H1 (cell line): ENCODE results near the gene PHLPP2. TPM values are rescaled to one million over a fixed set of nuclear protein-coding genes. Genes with fewer than 3 reads are reported as not detected.

ENCODE experiments used
- CBX5 ChIP-seq: fragments of 300-800, 300-1000 bp; sonication (generic); IDR thresholded peaks from 2 replicates; pipeline ENCODE4 v1.7.1; 2016; ENCODE audit warnings: antibody characterized with exemption, low read length, low read depth
- HDAC2 ChIP-seq, 2 experiments: fragments of 300-600 bp in 1 of 2; sonication (generic) in 1 of 2; IDR thresholded peaks; 2 replicates each; pipeline ENCODE4 v1.6.1; 2011 to 2012; ENCODE audit warnings: low read depth in 2 of 2, low read length in 2 of 2, mild to moderate bottlenecking in 2 of 2, moderate library complexity in 2 of 2, borderline replicate concordance in 1 of 2, inconsistent platforms in 1 of 2
- MAFK ChIP-seq: IDR thresholded peaks from 2 replicates; pipeline ENCODE4 v1.6.1; 2012; ENCODE audit warnings: low read depth, mild to moderate bottlenecking, improper control_type of control experiment, low read length
- POU5F1 ChIP-seq: IDR thresholded peaks from 2 replicates; pipeline ENCODE4 v1.6.1; 2011; ENCODE audit warnings: low read depth, mild to moderate bottlenecking, low read length, moderate library complexity
- polyA plus RNA-seq, 7 experiments: library from polyadenylated mRNA; depleted of rRNA in 3 of 7; stranded (reverse) in 5 of 7; unstranded in 2 of 7; fragments of >200 nt in 5 of 7; fragments of 200-250 nt in 2 of 7; gene quantifications; 1 replicate in 5 of 7; 2 replicates in 1 of 7; 4 replicates in 1 of 7; pipeline versions ENCODE4 v1.2.1 to v1.2.3, GENCODE V29; 2011 to 2013; ENCODE audit warnings: missing spikeins in 2 of 7, mixed read lengths in 2 of 7
- total RNA-seq: library from RNA; stranded (reverse); fragmentation: NEBNext Ultra II Directional; extraction: Animal tissue kit (Norgen Biotek cat#: 25700); gene quantifications from 2 replicates; pipeline ENCODE4 v1.2.1, GENCODE V29; 2021
- TF ChIP-seq, protein P1 (sequence below): IDR thresholded peaks from 2 replicates; pipeline ENCODE4 v1.6.1; 2012; ENCODE audit warnings: low read length, inconsistent platforms

PHLPP2 gene
- total and polyA plus RNA-seq, 2 of the 8 experiments (the other 6 are each of a cell fraction or from before 2014, with no cell fraction given), result 7.3 to 12.9 TPM

DNA sequence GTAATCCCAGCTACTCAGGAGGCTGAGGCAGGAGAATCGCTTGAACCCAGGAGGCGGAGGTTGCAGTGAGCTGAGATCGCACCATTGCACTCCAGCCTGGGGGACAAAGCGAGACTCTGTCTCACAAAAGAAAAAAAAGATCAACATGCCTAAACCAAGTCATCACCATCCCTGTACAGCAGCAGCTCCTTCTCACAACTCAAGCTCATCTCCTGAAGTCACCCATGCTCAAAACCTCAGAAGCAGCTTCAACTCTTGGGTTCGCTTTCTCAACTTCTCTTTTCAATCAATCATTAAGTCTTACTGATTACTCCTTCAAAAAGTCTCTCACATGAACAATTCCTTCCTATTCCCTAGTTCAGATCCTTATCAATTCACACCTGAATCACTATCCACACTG is 31.3 kb downstream of the PHLPP2 start (continued):
- no peak for TF ChIP-seq HDAC2 (IDR thresholded peaks at IDR 0.05; ENCODE audit: borderline replicate concordance in 1 of 2, low read depth in 2 of 2, low read length in 2 of 2)
- TF ChIP-seq CBX5, result no peak
- TF ChIP-seq, protein P1, sequence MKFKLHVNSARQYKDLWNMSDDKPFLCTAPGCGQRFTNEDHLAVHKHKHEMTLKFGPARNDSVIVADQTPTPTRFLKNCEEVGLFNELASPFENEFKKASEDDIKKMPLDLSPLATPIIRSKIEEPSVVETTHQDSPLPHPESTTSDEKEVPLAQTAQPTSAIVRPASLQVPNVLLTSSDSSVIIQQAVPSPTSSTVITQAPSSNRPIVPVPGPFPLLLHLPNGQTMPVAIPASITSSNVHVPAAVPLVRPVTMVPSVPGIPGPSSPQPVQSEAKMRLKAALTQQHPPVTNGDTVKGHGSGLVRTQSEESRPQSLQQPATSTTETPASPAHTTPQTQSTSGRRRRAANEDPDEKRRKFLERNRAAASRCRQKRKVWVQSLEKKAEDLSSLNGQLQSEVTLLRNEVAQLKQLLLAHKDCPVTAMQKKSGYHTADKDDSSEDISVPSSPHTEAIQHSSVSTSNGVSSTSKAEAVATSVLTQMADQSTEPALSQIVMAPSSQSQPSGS, result no peak
- no peak for TF ChIP-seq MAFK
- no peak for TF ChIP-seq POU5F1
- TF ChIP-seq, all 59 proteins: peak for 0
